Karpas-422 (cell line): ENCODE results near the gene MAMLD1. TPM values are rescaled to one million over a fixed set of nuclear protein-coding genes. Genes with fewer than 3 reads are reported as not detected.

Source experiments
- DNase-seq: peaks from one replicate; pipeline ENCODE4 v3.0.0-alpha.2; 2015
- H2AFZ ChIP-seq: fragments of 200-600 bp; sonication (generic); 2 replicates; pipeline ENCODE4 v1.6.1; 2014; ENCODE audit warnings: antibody characterized with exemption, low read length, mixed read lengths
- H3K27ac ChIP-seq: fragments of 200-600 bp; sonication (generic); 2 replicates; pipeline ENCODE4 v1.5.1; 2014; ENCODE audit warnings: mild to moderate bottlenecking, low read length, moderate library complexity
- H3K27me3 ChIP-seq: fragments of 200-600 bp; sonication (generic); 2 replicates; pipeline ENCODE4 v1.6.1; 2014; ENCODE audit warnings: low read length, mixed read lengths
- H3K36me3 ChIP-seq: fragments of 200-600 bp; sonication (generic); 2 replicates; pipeline ENCODE4 v1.6.1; 2014; ENCODE audit warnings: low read length, mixed read lengths; ENCODE audit not compliant: insufficient read depth
- H3K4me1 ChIP-seq: fragments of 200-600 bp; sonication (generic); 2 replicates; pipeline ENCODE4 v1.6.1; 2014; ENCODE audit warnings: mild to moderate bottlenecking, low read length, mixed read lengths
- H3K4me2 ChIP-seq: fragments of 200-600 bp; sonication (generic); 2 replicates; pipeline ENCODE4 v1.6.1; 2014; ENCODE audit warnings: low read length, low read depth, mild to moderate bottlenecking; ENCODE audit not compliant: poor library complexity, severe bottlenecking
- H3K4me3 ChIP-seq: fragments of 200-600 bp; sonication (generic); 2 replicates; pipeline ENCODE4 v1.5.1; 2014; ENCODE audit warnings: mild to moderate bottlenecking, antibody characterized with exemption, low read length, mixed read lengths
- H3K79me2 ChIP-seq: fragments of 200-600 bp; sonication (generic); 2 replicates; pipeline ENCODE4 v1.6.1; 2014; ENCODE audit warnings: mild to moderate bottlenecking, low read length, mixed read lengths
- H3K9ac ChIP-seq: fragments of 200-600 bp; sonication (generic); 2 replicates; pipeline ENCODE4 v1.6.0; 2014; ENCODE audit warnings: low read length
- H3K9me2 ChIP-seq: fragments of 200-600 bp; sonication (generic), shearing (Covaris generic); replicated peaks from 2 replicates; pipeline ENCODE4 v1.6.0; 2014; ENCODE audit warnings: mild to moderate bottlenecking, low read length, moderate library complexity; ENCODE audit not compliant: insufficient read depth
- H3K9me3 ChIP-seq: fragments of 300-700, 200-600 bp; sonication (generic); 2 replicates; pipeline ENCODE4 v1.6.1; 2014; ENCODE audit warnings: low read length, mixed read lengths
- H4K20me1 ChIP-seq: fragments of 200-600 bp; sonication (generic); 2 replicates; pipeline ENCODE4 v1.6.1; 2014; ENCODE audit warnings: mild to moderate bottlenecking, antibody characterized with exemption, low read length, low read depth; ENCODE audit not compliant: insufficient read depth
- total RNA-seq: library from RNA; depleted of rRNA; stranded (reverse); fragments of >200 nt; shearing (Covaris generic); gene quantifications from 2 replicates; pipeline ENCODE4 v1.2.3, GENCODE V29; 2014; ENCODE audit warnings: low replicate concordance

The MAMLD1 gene
- total RNA-seq, 1 experiment from 2014 or later, result 37.8 TPM

GRCh38 chrX:150411656-150412055, 48.5 kb downstream of the MAMLD1 start:
- H3K27ac ChIP-seq, result 0 out of 2 replicates have a peak overlapping the region, but pooled peaks have one; percentile 38

DNA sequence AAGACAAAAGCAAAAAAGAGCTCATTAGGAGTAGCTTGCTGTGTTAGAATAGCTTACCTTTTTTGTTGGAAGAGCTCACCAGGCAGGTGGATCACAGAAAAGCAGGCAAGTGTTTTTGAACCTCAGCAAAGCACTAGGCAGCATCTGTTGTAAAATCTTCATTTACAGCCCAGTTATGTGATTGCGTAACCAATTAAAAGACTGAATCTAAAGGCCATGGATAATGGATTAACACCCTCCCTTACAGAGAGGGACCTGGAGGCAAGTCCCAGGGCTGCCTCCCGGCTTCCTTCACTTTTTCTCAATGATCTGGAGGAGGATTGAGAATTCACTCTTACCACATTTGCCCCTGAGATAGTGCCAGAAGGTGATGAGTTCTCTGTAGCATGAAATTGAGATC, 51.1 kb downstream of the MAMLD1 start:
- H3K9me3 ChIP-seq, result no peaks in the 10 kb centered on the region
- H3K27me3 ChIP-seq, result no peaks in the 10 kb centered on the region
- H3K79me2 ChIP-seq, result peaks cover 73% of the 10 kb centered on the region
- no peaks in the 10 kb centered on the region for H4K20me1 ChIP-seq
- H3K27ac ChIP-seq, result peak overlapping the region; percentile 11; the same call in 1 of the 2 replicates
- no peaks in the 10 kb centered on the region for H3K9me2 ChIP-seq
- H3K4me1 ChIP-seq, result peaks cover 40% of the 10 kb centered on the region
- H3K36me3 ChIP-seq, result no peaks in the 10 kb centered on the region
- H3K4me2 ChIP-seq, result no peak overlapping the region
- no peak for DNase-seq
- H3K9ac ChIP-seq, result no peak overlapping the region
- no peak overlapping the region for H2AFZ ChIP-seq
- no peak overlapping the region for H3K4me3 ChIP-seq

More at GRCh38 chrX:150411656-150412055, 48.5 kb downstream of the MAMLD1 start:
- Histone ChIP-seq H3K9me2 (no peaks in the 10 kb centered on the region), H2AFZ (no peak overlapping the region), H3K79me2 (peaks cover 97% of the 10 kb centered on the region), H3K9ac (no peak overlapping the region), H3K4me1 (peaks cover 58% of the 10 kb centered on the region), H3K36me3 (no peaks in the 10 kb centered on the region), H3K9me3 (no peaks in the 10 kb centered on the region), H3K27me3 (no peaks in the 10 kb centered on the region), H4K20me1 (no peaks in the 10 kb centered on the region), H3K4me3 (no peak overlapping the region), H3K4me2 (no peak overlapping the region)
- no peak for DNase-seq

- Histone ChIP-seq H3K9ac (no peak overlapping the region), H3K36me3 (no peaks in the 10 kb centered on the region), H2AFZ (no peak overlapping the region), H3K4me1 (peaks cover 19% of the 10 kb centered on the region), H3K9me3 (no peaks in the 10 kb centered on the region), H3K79me2 (peaks cover 52% of the 10 kb centered on the region), H3K27me3 (no peaks in the 10 kb centered on the region), H3K9me2 (no peaks in the 10 kb centered on the region), H3K27ac (no peak overlapping the region), H3K4me2 (no peak overlapping the region), H4K20me1 (no peaks in the 10 kb centered on the region), H3K4me3 (no peak overlapping the region)
- DNase-seq, result no peak
Observed at GRCh38 chrX:150416469-150416868, 53.4 kb downstream of the MAMLD1 start.

- Histone ChIP-seq H3K9ac (no peak overlapping the region), H3K79me2 (peaks cover 56% of the 10 kb centered on the region), H3K4me1 (peaks cover 41% of the 10 kb centered on the region), H3K27ac (no peak overlapping the region), H4K20me1 (no peaks in the 10 kb centered on the region), H3K4me2 (no peak overlapping the region), H2AFZ (no peak overlapping the region), H3K36me3 (no peaks in the 10 kb centered on the region), H3K9me2 (no peaks in the 10 kb centered on the region), H3K9me3 (no peaks in the 10 kb centered on the region), H3K27me3 (no peaks in the 10 kb centered on the region), H3K4me3 (no peak overlapping the region)
- no peak for DNase-seq
Observed at GRCh38 chrX:150421816-150422215, 58.7 kb downstream of the MAMLD1 start.

DNA sequence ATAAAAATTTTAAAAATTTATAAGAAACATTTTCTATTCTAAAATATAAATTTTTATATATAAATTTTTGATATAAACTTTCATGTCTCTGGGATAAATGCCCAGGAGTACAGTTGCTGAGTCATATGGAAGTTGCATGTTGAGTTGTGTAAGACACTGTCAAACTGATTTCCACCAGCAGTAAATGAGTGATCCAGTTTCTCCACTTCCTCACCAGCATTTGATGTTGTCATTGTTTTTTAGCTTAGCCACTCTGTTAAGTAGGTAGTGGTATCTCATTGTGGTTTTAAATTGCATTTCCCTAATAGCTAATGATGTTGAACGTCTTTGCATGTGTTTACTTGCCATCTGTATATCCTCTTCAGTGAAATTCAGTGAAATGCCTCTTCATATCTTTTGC, 66.5 kb downstream of the MAMLD1 start:
- no peak overlapping the region for H3K4me2 ChIP-seq
- no peaks in the 10 kb centered on the region for H4K20me1 ChIP-seq
- H2AFZ ChIP-seq, result no peak overlapping the region
- peaks cover 97% of the 10 kb centered on the region for H3K79me2 ChIP-seq
- no peak overlapping the region for H3K27ac ChIP-seq
- no peak for DNase-seq
- no peaks in the 10 kb centered on the region for H3K27me3 ChIP-seq
- H3K4me3 ChIP-seq, result no peak overlapping the region
- H3K36me3 ChIP-seq, result no peaks in the 10 kb centered on the region
- H3K9ac ChIP-seq, result no peak overlapping the region
- H3K4me1 ChIP-seq, result peaks cover 49% of the 10 kb centered on the region
- no peaks in the 10 kb centered on the region for H3K9me3 ChIP-seq
- H3K9me2 ChIP-seq, result no peaks in the 10 kb centered on the region

DNA sequence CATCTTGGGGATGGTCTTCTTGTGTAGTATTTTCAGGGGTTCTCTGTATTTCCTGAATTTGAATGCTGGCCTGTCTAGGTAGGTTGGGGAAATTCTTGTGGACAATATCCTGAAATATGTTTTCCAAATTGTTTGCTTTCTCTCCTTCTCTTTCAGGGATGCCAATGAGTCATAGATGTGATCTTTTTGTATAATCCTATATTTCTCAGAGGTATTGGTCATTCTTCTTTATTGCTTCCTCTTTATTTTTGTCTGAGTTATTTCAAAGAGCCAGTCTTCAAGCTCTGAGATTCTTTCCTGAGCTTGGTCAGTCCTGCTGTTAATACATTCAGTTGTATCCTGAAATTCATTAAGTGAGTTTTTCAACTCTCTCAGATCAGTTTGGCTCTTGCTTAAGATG, 73.1 kb downstream of the MAMLD1 start:
- Histone ChIP-seq H3K4me3 (no peak overlapping the region), H3K36me3 (no peaks in the 10 kb centered on the region; the same call in 1 of the 2 replicates), H3K9ac (no peak overlapping the region), H3K79me2 (peaks cover 96% of the 10 kb centered on the region), H2AFZ (no peak overlapping the region), H3K27me3 (no peaks in the 10 kb centered on the region), H3K9me2 (no peaks in the 10 kb centered on the region), H3K4me1 (peaks cover 29% of the 10 kb centered on the region), H3K9me3 (no peaks in the 10 kb centered on the region), H3K4me2 (no peak overlapping the region), H4K20me1 (no peaks in the 10 kb centered on the region), H3K27ac (peak overlapping the region; percentile 24; the same call in 1 of the 2 replicates)
- no peak for DNase-seq

GRCh38 chrX:150438165-150438564, 75.0 kb downstream of the MAMLD1 start:
- no peaks in the 10 kb centered on the region for H4K20me1 ChIP-seq
- no peak overlapping the region for H3K9ac ChIP-seq
- no peaks in the 10 kb centered on the region; the same call in 1 of the 2 replicates for H3K36me3 ChIP-seq

GRCh38 chrX:150446151-150446550, 83.0 kb downstream of the MAMLD1 start:
- peak overlapping the region; percentile 96 for H3K27ac ChIP-seq
- H3K9me2 ChIP-seq, result no peaks in the 10 kb centered on the region
- peaks cover 66% of the 10 kb centered on the region for H3K79me2 ChIP-seq
- no peaks in the 10 kb centered on the region for H3K27me3 ChIP-seq
- H3K4me2 ChIP-seq, result peak overlapping the region; percentile 28
- no peaks in the 10 kb centered on the region for H3K9me3 ChIP-seq
- H3K4me1 ChIP-seq, result peaks cover 97% of the 10 kb centered on the region
- H3K36me3 ChIP-seq, result no peaks in the 10 kb centered on the region
- H4K20me1 ChIP-seq, result no peaks in the 10 kb centered on the region
- DNase-seq, result peak; percentile 71
- H2AFZ ChIP-seq, result no peak overlapping the region
- H3K4me3 ChIP-seq, result peak overlapping the region; percentile 3; the same call in 1 of the 2 replicates
- peak overlapping the region; percentile 18 for H3K9ac ChIP-seq

More at GRCh38 chrX:150438165-150438564, 75.0 kb downstream of the MAMLD1 start:
- H3K9me2 ChIP-seq, result no peaks in the 10 kb centered on the region
- no peak overlapping the region for H3K27ac ChIP-seq
- H3K4me1 ChIP-seq, result peaks cover 42% of the 10 kb centered on the region
- H3K4me3 ChIP-seq, result no peak overlapping the region
- no peaks in the 10 kb centered on the region for H3K27me3 ChIP-seq
- no peaks in the 10 kb centered on the region for H3K9me3 ChIP-seq
- DNase-seq, result no peak
- peaks cover 96% of the 10 kb centered on the region for H3K79me2 ChIP-seq
- H3K4me2 ChIP-seq, result no peak overlapping the region
- no peak overlapping the region for H2AFZ ChIP-seq
